ENCODE data around the gene CALML5.

- TF ChIP-seq POLR2AphosphoS5 (IDR thresholded peaks at IDR 0.05; ENCODE audit: low read depth) (no peak), CTCF (IDR thresholded peaks at IDR 0.05; ENCODE audit: insufficient read depth, low read length) (no peak)
Measured at GRCh38 chr10:5497289-5497688, 2.1 kb downstream of the CALML5 start.
